BLaER1 (cell line): ENCODE results near the gene CLEC3B.
"Not testable (repeated sequence)": the region's sequence is repeated elsewhere in the genome, so short reads cannot be mapped to it uniquely, and the experiment has no call there.

Source experiments
- H3K27ac ChIP-seq: shearing (Covaris generic); formaldehyde crosslinking; 2 replicates; pipeline ENCODE4 v1.8.1; 2022
- H3K27me3 ChIP-seq: shearing (Covaris generic); formaldehyde crosslinking; 2 replicates; pipeline ENCODE4 v1.8.1; 2022
- H3K36me3 ChIP-seq: shearing (Covaris generic); formaldehyde crosslinking; 2 replicates; pipeline ENCODE4 v1.8.1; 2022
- H3K4me1 ChIP-seq: shearing (Covaris generic); formaldehyde crosslinking; 2 replicates; pipeline ENCODE4 v1.8.1; 2022
- H3K4me2 ChIP-seq: shearing (Covaris generic); formaldehyde crosslinking; 2 replicates; pipeline ENCODE4 v1.8.1; 2022
- H3K4me3 ChIP-seq: shearing (Covaris generic); formaldehyde crosslinking; 2 replicates; pipeline ENCODE4 v1.8.1; 2022
- H3K9ac ChIP-seq: shearing (Covaris generic); formaldehyde crosslinking; 2 replicates; pipeline ENCODE4 v1.8.1; 2022
- H3K9me3 ChIP-seq: shearing (Covaris generic); formaldehyde crosslinking; 2 replicates; pipeline ENCODE4 v1.8.1; 2022
- H4K20me1 ChIP-seq: shearing (Covaris generic); formaldehyde crosslinking; 2 replicates; pipeline ENCODE4 v1.8.1; 2022
- Cebpa-rat ChIP-seq: shearing (Covaris generic); IDR thresholded peaks from 2 replicates; pipeline ENCODE4 v1.8.1; 2022

CLEC3B gene

GRCh38 chr3:45060165-45060892, 34.2 kb downstream of the CLEC3B start:
- no peak overlapping the region for H3K9ac ChIP-seq
- no peaks in the 10 kb centered on the region for H3K4me1 ChIP-seq
- no peak overlapping the region for H3K4me2 ChIP-seq
- no peak for TF ChIP-seq Cebpa-rat
- H3K27ac ChIP-seq = no peak overlapping the region
- H3K27me3 ChIP-seq = no peaks in the 10 kb centered on the region
- no peaks in the 10 kb centered on the region for H3K36me3 ChIP-seq
- H3K9me3 ChIP-seq = no peaks in the 10 kb centered on the region
- no peaks in the 10 kb centered on the region for H4K20me1 ChIP-seq
- H3K4me3 ChIP-seq = no peak overlapping the region

- H3K9me3 ChIP-seq = no peaks in the 10 kb centered on the region
- no peaks in the 10 kb centered on the region for H4K20me1 ChIP-seq
- TF ChIP-seq Cebpa-rat = no peak
- no peaks in the 10 kb centered on the region for H3K27me3 ChIP-seq
- H3K4me1 ChIP-seq = 0 out of 2 replicates have a peak, but pooled peaks cover 5% of the 10 kb centered on the region
- no peak overlapping the region for H3K27ac ChIP-seq
- H3K36me3 ChIP-seq = no peaks in the 10 kb centered on the region
- H3K9ac ChIP-seq = no peak overlapping the region
- no peak overlapping the region for H3K4me3 ChIP-seq
- H3K4me2 ChIP-seq = no peak overlapping the region
These were observed 36.6 kb downstream of the CLEC3B start for GRCh38 chr3:45062697-45063070.

GRCh38 chr3:45064512-45065372, 38.6 kb downstream of the CLEC3B start:
- Histone ChIP-seq H4K20me1 (no peaks in the 10 kb centered on the region), H3K27ac (no peak overlapping the region), H3K9ac (no peak overlapping the region), H3K27me3 (no peaks in the 10 kb centered on the region), H3K4me3 (no peak overlapping the region), H3K9me3 (no peaks in the 10 kb centered on the region), H3K4me2 (no peak overlapping the region), H3K4me1 (0 out of 2 replicates have a peak, but pooled peaks cover 5% of the 10 kb centered on the region), H3K36me3 (no peaks in the 10 kb centered on the region)
- no peak for TF ChIP-seq Cebpa-rat

GRCh38 chr3:45065373-45065720, 39.2 kb downstream of the CLEC3B start:
- H3K36me3 ChIP-seq = no peaks in the 10 kb centered on the region
- H4K20me1 ChIP-seq = no peaks in the 10 kb centered on the region
- no peaks in the 10 kb centered on the region for H3K9me3 ChIP-seq
- 0 out of 2 replicates have a peak, but pooled peaks cover 5% of the 10 kb centered on the region for H3K4me1 ChIP-seq
- no peaks in the 10 kb centered on the region for H3K27me3 ChIP-seq
- no peak overlapping the region for H3K27ac ChIP-seq
- H3K4me2 ChIP-seq = no peak overlapping the region
- no peak for TF ChIP-seq Cebpa-rat
- no peak overlapping the region for H3K4me3 ChIP-seq
- H3K9ac ChIP-seq = no peak overlapping the region

- Histone ChIP-seq H3K4me1 (0 out of 2 replicates have a peak, but pooled peaks cover 5% of the 10 kb centered on the region), H3K36me3 (no peaks in the 10 kb centered on the region), H3K9me3 (no peaks in the 10 kb centered on the region), H3K4me2 (no peak overlapping the region), H4K20me1 (no peaks in the 10 kb centered on the region), H3K4me3 (no peak overlapping the region), H3K27ac (no peak overlapping the region), H3K27me3 (no peaks in the 10 kb centered on the region), H3K9ac (no peak overlapping the region)
- TF ChIP-seq Cebpa-rat = no peak
These were observed 40.2 kb downstream of the CLEC3B start for GRCh38 chr3:45066109-45066801.

GRCh38 chr3:45067486-45067885, 41.4 kb downstream of the CLEC3B start:
- Histone ChIP-seq H3K27me3 (no peaks in the 10 kb centered on the region), H3K9ac (no peak overlapping the region), H3K4me1 (0 out of 2 replicates have a peak, but pooled peaks cover 5% of the 10 kb centered on the region), H3K4me3 (no peak overlapping the region), H3K4me2 (no peak overlapping the region), H3K36me3 (no peaks in the 10 kb centered on the region), H4K20me1 (no peaks in the 10 kb centered on the region), H3K27ac (no peak overlapping the region), H3K9me3 (no peaks in the 10 kb centered on the region)
- no peak for TF ChIP-seq Cebpa-rat

- H3K4me3 ChIP-seq = no peak overlapping the region
- no peaks in the 10 kb centered on the region for H4K20me1 ChIP-seq
- no peak for TF ChIP-seq Cebpa-rat
- no peak overlapping the region for H3K27ac ChIP-seq
- no peak overlapping the region for H3K4me2 ChIP-seq
- no peaks in the 10 kb centered on the region for H3K27me3 ChIP-seq
- H3K9ac ChIP-seq = no peak overlapping the region
- 0 out of 2 replicates have a peak, but pooled peaks cover 5% of the 10 kb centered on the region for H3K4me1 ChIP-seq
- H3K9me3 ChIP-seq = no peaks in the 10 kb centered on the region
- H3K36me3 ChIP-seq = no peaks in the 10 kb centered on the region
These were observed 41.8 kb downstream of the CLEC3B start for GRCh38 chr3:45067941-45068340.

GRCh38 chr3:45071075-45071474, 45.0 kb downstream of the CLEC3B start:
- H3K36me3 ChIP-seq = no peaks in the 10 kb centered on the region
- H3K4me2 ChIP-seq = no peak overlapping the region
- H3K27ac ChIP-seq = no peak overlapping the region
- no peaks in the 10 kb centered on the region for H3K27me3 ChIP-seq
- H3K9me3 ChIP-seq = peaks cover 4% of the 10 kb centered on the region; the same call in 1 of the 2 replicates
- no peak overlapping the region for H3K4me3 ChIP-seq
- no peaks in the 10 kb centered on the region for H4K20me1 ChIP-seq
- 0 out of 2 replicates have a peak, but pooled peaks cover 4% of the 10 kb centered on the region for H3K4me1 ChIP-seq
- no peak for TF ChIP-seq Cebpa-rat
- no peak overlapping the region for H3K9ac ChIP-seq

- no peak for TF ChIP-seq Cebpa-rat
- Histone ChIP-seq H3K4me3 (no peak overlapping the region), H3K4me2 (no peak overlapping the region), H3K27me3 (no peaks in the 10 kb centered on the region), H3K36me3 (no peaks in the 10 kb centered on the region), H3K27ac (no peak overlapping the region), H3K9ac (no peak overlapping the region), H3K9me3 (peaks cover 4% of the 10 kb centered on the region; the same call in 1 of the 2 replicates), H4K20me1 (no peaks in the 10 kb centered on the region), H3K4me1 (no peaks in the 10 kb centered on the region)
These were observed 49.9 kb downstream of the CLEC3B start for GRCh38 chr3:45075821-45076625.

- H3K27ac ChIP-seq, H3K4me2 ChIP-seq, H3K4me3 ChIP-seq, H3K9me3 ChIP-seq, H3K9ac ChIP-seq, H3K36me3 ChIP-seq, H4K20me1 ChIP-seq, H3K27me3 ChIP-seq, H3K4me1 ChIP-seq: not testable (repeated sequence)
These were observed 52.2 kb downstream of the CLEC3B start for GRCh38 chr3:45078256-45078655.
